K562 (cell line): ENCODE results near the gene TOR3A. TPM values are rescaled to one million over a fixed set of nuclear protein-coding genes. Genes with fewer than 3 reads are reported as not detected.

ENCODE experiments used
- ATAC-seq: fragments of 200-7000 bp; cut with Tn5 transposase; 3 replicates; pipeline ENCODE4 v1.9.1; 2020; ENCODE audit warnings: moderate library complexity
- BruUV-seq: library from RNA; stranded (reverse); fragments of 400-500 nt; replicated peaks from 2 replicates; lab custom pipeline; 2021; lab: Mats Ljungman, UMichigan
- CTCF ChIA-PET: fragments of 300-600 bp; formaldehyde crosslinking; extraction: SDS; loops from one replicate; lab custom pipeline; 2021; ENCODE audit warnings: low intra/inter-chr PET ratio; lab: Yijun Ruan, JAX
- POLR2A ChIA-PET: fragments of 300-600, 350-650 bp; sonication (Branson Sonifier 250); formaldehyde crosslinking; extraction: SDS; loops from one replicate; lab custom pipeline; 2021; ENCODE audit warnings: antibody characterized with exemption, inconsistent platforms; lab: Yijun Ruan, JAX
- DNase-seq, 4 experiments: peaks; one replicate each; pipeline versions ENCODE4 v3.0.0 to v3.0.0-alpha.2; 2011 to 2018; ENCODE audit warnings: low spot score in 3 of 4, mixed read lengths in 3 of 4; ENCODE audit errors: extremely low read depth in 1 of 4
- FAIRE-seq: peaks from 2 replicates; lab custom pipeline; 2011; peaks lifted over from hg19 to GRCh38; lab: Jason Lieb, UNC
- H2AFZ ChIP-seq: 2 replicates; pipeline ENCODE4 v1.6.0; 2011; ENCODE audit warnings: low read depth, low read length, control low read depth, inconsistent platforms
- H3K27ac ChIP-seq: fragments of 200-600 bp; 3 replicates; pipeline ENCODE4 v1.8.0; 2011; ENCODE audit warnings: low read depth, mild to moderate bottlenecking, control low read depth, inconsistent platforms, low read length, moderate library complexity, mixed read lengths; ENCODE audit errors: extremely low read depth
- H3K27me3 ChIP-seq, 2 experiments: fragments of 300-600 bp in 1 of 2; 2 replicates in 1 of 2; 3 replicates in 1 of 2; pipeline versions ENCODE4 v1.6.0 to v1.8.0; 2011; ENCODE audit warnings: inconsistent platforms in 2 of 2, low read length in 2 of 2, mild to moderate bottlenecking in 1 of 2, mixed read lengths in 1 of 2, moderate library complexity in 1 of 2; ENCODE audit not compliant: control insufficient read depth in 2 of 2, insufficient read depth in 2 of 2
- H3K36me3 ChIP-seq: fragments of 300-600 bp; 3 replicates; pipeline ENCODE4 v1.8.0; 2011; ENCODE audit warnings: mild to moderate bottlenecking, low read length, inconsistent platforms; ENCODE audit not compliant: control insufficient read depth, insufficient read depth
- H3K4me1 ChIP-seq, 2 experiments: fragments of 200-600 bp in 1 of 2; replicated peaks in 1 of 2; 2 replicates in 1 of 2; 3 replicates in 1 of 2; pipeline versions ENCODE4 v1.5.1 to v1.8.0; 2011; ENCODE audit warnings: inconsistent platforms in 2 of 2, low read length in 2 of 2, mild to moderate bottlenecking in 1 of 2, mixed read lengths in 1 of 2, moderate library complexity in 1 of 2; ENCODE audit not compliant: control insufficient read depth in 2 of 2, insufficient read depth in 2 of 2
- H3K4me2 ChIP-seq: 2 replicates; pipeline ENCODE4 v1.6.1; 2011; ENCODE audit warnings: low read length, control low read depth, inconsistent platforms, mixed read lengths; ENCODE audit not compliant: insufficient read depth
- H3K4me3 ChIP-seq: fragments of 200-600 bp; sonication (generic), shearing (Covaris generic); 2 replicates; pipeline ENCODE4 v1.5.1; 2016; ENCODE audit warnings: control low read depth, inconsistent platforms
- H3K79me2 ChIP-seq: fragments of 200-600 bp; 3 replicates; pipeline ENCODE4 v1.8.0; 2011; ENCODE audit warnings: low read length, inconsistent platforms; ENCODE audit not compliant: control insufficient read depth, insufficient read depth
- H3K9ac ChIP-seq, 2 experiments: 2 replicates each; pipeline versions ENCODE4 v1.6.0 to v1.6.1; 2011; ENCODE audit warnings: low read depth in 2 of 2, low read length in 2 of 2, control low read depth in 1 of 2, inconsistent platforms in 1 of 2, mild to moderate bottlenecking in 1 of 2, mixed read lengths in 1 of 2; ENCODE audit not compliant: insufficient read depth in 1 of 2
- H3K9me1 ChIP-seq: one replicate; pipeline ENCODE4 v1.6.0; 2011; ENCODE audit warnings: inconsistent platforms, mild to moderate bottlenecking, low read length, moderate library complexity; ENCODE audit not compliant: control insufficient read depth, insufficient read depth
- H3K9me3 ChIP-seq: replicated peaks from 2 replicates; pipeline ENCODE4 v1.5.1; 2011; ENCODE audit warnings: low read depth, low read length, inconsistent platforms; ENCODE audit not compliant: control insufficient read depth, insufficient read depth
- H4K20me1 ChIP-seq: replicated peaks from 2 replicates; pipeline ENCODE4 v1.6.1; 2011; ENCODE audit warnings: low read length, inconsistent platforms, mixed read lengths; ENCODE audit not compliant: control insufficient read depth, insufficient read depth
- CEBPB ChIP-seq: fragments of 450-650 bp; IDR thresholded peaks from 2 replicates; pipeline ENCODE4 v1.6.1; 2016; ENCODE audit warnings: missing genetic modification characterization, missing compliant biosample characterization
- CEBPG ChIP-seq, 3 experiments: fragments of 200-800 bp in 1 of 3; sonication (Bioruptor generic) in 1 of 3; sonication (generic) in 1 of 3; formaldehyde crosslinking in 1 of 3; IDR thresholded peaks in 2 of 3; conservative IDR thresholded peaks in 1 of 3; 2 replicates each; pipeline versions ENCODE4 v1.6.1 to v1.8.0; 2016 to 2022; ENCODE audit warnings: missing compliant biosample characterization in 2 of 3, missing genetic modification characterization in 2 of 3, mild to moderate bottlenecking in 1 of 3, missing genetic modification reagents in 1 of 3
- FOXP4 ChIP-seq: sonication (generic); formaldehyde crosslinking; IDR thresholded peaks from 2 replicates; pipeline ENCODE4 v1.8.0; 2022; ENCODE audit warnings: mild to moderate bottlenecking, missing genetic modification reagents, borderline replicate concordance
- JUND ChIP-seq, 2 experiments: IDR thresholded peaks; 2 replicates in 1 of 2; 3 replicates in 1 of 2; pipeline ENCODE4 v1.6.1; 2011; ENCODE audit warnings: borderline replicate concordance in 2 of 2, low read depth in 2 of 2, low read length in 2 of 2, improper control_type of control experiment in 1 of 2, missing biosample characterization in 1 of 2, missing genetic modification characterization in 1 of 2, missing genetic modification reagents in 1 of 2
- MAFG ChIP-seq: fragments of 450-650 bp; conservative IDR thresholded peaks from 2 replicates; pipeline ENCODE4 v1.6.1; 2016; ENCODE audit warnings: missing genetic modification characterization, missing compliant biosample characterization
- MED1 ChIP-seq: sonication (generic); formaldehyde crosslinking; IDR thresholded peaks from 2 replicates; pipeline ENCODE4 v1.8.1; 2023; ENCODE audit warnings: missing genetic modification reagents, borderline replicate concordance
- NCOR1 ChIP-seq: fragments of 450-650 bp; IDR thresholded peaks from 2 replicates; pipeline ENCODE4 v1.6.1; 2016; ENCODE audit warnings: mild to moderate bottlenecking, moderate library complexity
- NR2C2 ChIP-seq, 2 experiments: fragments of 200-800 bp in 1 of 2; sonication (Bioruptor generic) in 1 of 2; sonication (generic) in 1 of 2; formaldehyde crosslinking in 1 of 2; IDR thresholded peaks; 2 replicates each; pipeline versions ENCODE4 v1.6.1 to v1.8.0; 2016 to 2022; ENCODE audit warnings: mild to moderate bottlenecking in 1 of 2, missing compliant biosample characterization in 1 of 2, missing genetic modification characterization in 1 of 2, missing genetic modification reagents in 1 of 2
- PHF20 ChIP-seq: fragments of 450-650 bp; IDR thresholded peaks from 2 replicates; pipeline ENCODE4 v1.6.1; 2018; ENCODE audit not compliant: partially characterized antibody
- RAD21 ChIP-seq, 2 experiments: fragments of 250-450 bp in 1 of 2; fragments of 450-650 bp in 1 of 2; sonication (Bioruptor Pico) in 1 of 2; formaldehyde crosslinking in 1 of 2; IDR thresholded peaks in 1 of 2; conservative IDR thresholded peaks in 1 of 2; 2 replicates each; pipeline versions ENCODE4 v1.4.0 to v1.8.0; 2020 to 2022; ENCODE audit warnings: mild to moderate bottlenecking in 2 of 2, moderate library complexity in 1 of 2
- TCF3 ChIP-seq: sonication (generic); formaldehyde crosslinking; IDR thresholded peaks from 2 replicates; pipeline ENCODE4 v1.4.0; 2020; ENCODE audit warnings: mild to moderate bottlenecking, missing genetic modification reagents
- TGIF2 ChIP-seq: sonication (generic); formaldehyde crosslinking; IDR thresholded peaks from 2 replicates; pipeline ENCODE4 v1.8.1; 2022; ENCODE audit warnings: mild to moderate bottlenecking, missing genetic modification reagents, moderate library complexity
- ZBTB2 ChIP-seq: fragments of 450-650 bp; IDR thresholded peaks from 2 replicates; pipeline ENCODE4 v1.6.1; 2016; ENCODE audit warnings: antibody characterized with exemption
- WGBS: fragments of 100-300 bp; shearing (Covaris generic); methylation state at CpG from one replicate; pipeline ENCODE4 v1.1.6; 2016; ENCODE audit warnings: low coverage, mixed read lengths; ENCODE audit not compliant: insufficient coverage; ENCODE audit errors: missing lambda C conversion rate; 5-methylcytosine and 5-hydroxymethylcytosine counted together
- in situ Hi-C: fragments of 300-500 bp; cut with MboI; formaldehyde crosslinking; loops from 4 replicates; pipeline ENCODE4 v1.15.0; 2018; ENCODE audit warnings: inconsistent platforms, mixed read lengths
- intact Hi-C: fragments of 100-400 bp; cut with micrococcal nuclease; formaldehyde crosslinking; loops from 2 replicates; pipeline ENCODE4 v1.14.2; 2022
- polyA plus RNA-seq, 8 experiments: library from polyadenylated mRNA; depleted of rRNA in 4 of 8; stranded (reverse) in 5 of 8; unstranded in 3 of 8; fragments of >200 nt; fragmentation: Nextera tagmentation in 2 of 8; fragmentation: Illumina TruSeq in 1 of 8; extraction: Ambion mirVana in 2 of 8; extraction: Trizol in 1 of 8; gene quantifications; 2 replicates each; pipeline versions ENCODE4 v1.2.1 to v1.2.3, GENCODE V29; 2011 to 2014; ENCODE audit warnings: inconsistent platforms in 1 of 8, missing spikeins in 1 of 8
- total RNA-seq, 7 experiments: library from RNA; depleted of rRNA in 6 of 7; stranded (reverse); fragments of >200 nt in 6 of 7; fragmentation: Illumina TruSeq in 2 of 7; extraction: Trizol in 2 of 7; gene quantifications; 2 replicates each; pipeline versions ENCODE4 v1.2.1 to v1.2.3, GENCODE V29; 2011 to 2021; ENCODE audit warnings: low replicate concordance in 1 of 7

TOR3A gene
- total and polyA plus RNA-seq, 9 of the 15 experiments (the other 6 are each of a cell fraction or from before 2014, with no cell fraction given): 7.9 to 94.5 (median 39.7) TPM

GRCh38 chr1:179061360-179062282, 20.2 kb upstream of the TOR3A start:
- FAIRE-seq (no peak), DNase-seq (peak in 1 of 4 experiments; percentile 45), ATAC-seq (peak; percentile 43)
- Histone ChIP-seq H3K4me2 (no peak overlapping the region), H4K20me1 (no peaks in the 10 kb centered on the region), H3K9me3 (no peaks in the 10 kb centered on the region), H3K27ac (peak overlapping the region; percentile 57; the same call in 2 of the 3 replicates), H3K9me1 (no peaks in the 10 kb centered on the region), H2AFZ (no peak overlapping the region), H3K4me3 (no peak overlapping the region), H3K36me3 (peaks cover 76% of the 10 kb centered on the region), H3K27me3 (no peaks in the 10 kb centered on the region), H3K79me2 (peaks cover 20% of the 10 kb centered on the region; the same call in 2 of the 3 replicates), H3K9ac (no peak overlapping the region), H3K4me1 (peaks cover 13 to 38% of the 10 kb centered on the region in 2 experiments)
- BruUV-seq: no TSS peak
- POLR2A ChIA-PET: interaction anchor here (1.0 to 1.4 kb wide), 2 partner anchors 32 to 45 kb away, joined by 3 to 4 read pairs; no protein-coding TSS in a partner anchor
- CTCF ChIA-PET: interaction anchor here (0.6 kb wide), 1 partner anchor 989 kb away, joined by 3 read pairs; no protein-coding TSS in a partner anchor
- intact Hi-C loops: loop anchor here (2.0 kb wide), 2 partner anchors 35 to 45 kb away; no protein-coding TSS in a partner anchor
- in situ Hi-C loops: no loop called here
- 70% methylated on average over 8 of the region's 8 CpGs for WGBS
- no peak for TF ChIP-seq MED1 (CRISPR knock-in tag)
- TF ChIP-seq TGIF2: no peak
- TF ChIP-seq CEBPB (tag): peak; percentile 78
- TF ChIP-seq TCF3 (CRISPR knock-in tag): 0 out of 2 replicates have a peak, but pooled peaks have one; percentile 2
- TF ChIP-seq PHF20: peak; percentile 29
- TF ChIP-seq MAFG (tag): no peak
- TF ChIP-seq NR2C2 (CRISPR knock-in tag; IDR thresholded peaks at IDR 0.05): no peak
- peak; percentile 39 for TF ChIP-seq NR2C2 (tag; IDR thresholded peaks at IDR 0.05)
- 0 out of 2 replicates have a peak, but pooled peaks have one; percentile 26 for TF ChIP-seq FOXP4 (CRISPR knock-in tag)
- no peak for TF ChIP-seq NCOR1
- no peak for TF ChIP-seq ZBTB2
- no peak for TF ChIP-seq CEBPG (CRISPR knock-in tag; IDR thresholded peaks at IDR 0.05)
- TF ChIP-seq CEBPG (tag; conservative IDR thresholded peaks at IDR 0.05 in 1 of 2, IDR thresholded peaks at IDR 0.05 in 1 of 2): peak in 1 of 2 experiments; percentile 45; a peak in 1 of 4 replicates
- peak; percentile 58; the same call in 1 of the 2 replicates for TF ChIP-seq JUND (IDR thresholded peaks at IDR 0.05; ENCODE audit: borderline replicate concordance, low read depth, low read length)
- TF ChIP-seq JUND (tag; IDR thresholded peaks at IDR 0.05; ENCODE audit: borderline replicate concordance, low read depth, low read length): no peak
- 0 out of 4 replicates have a peak, but pooled peaks of 1 of the 2 experiments have one; percentile 1 for TF ChIP-seq RAD21 (CRISPR knock-in tag; conservative IDR thresholded peaks at IDR 0.05 in 1 of 2, IDR thresholded peaks at IDR 0.05 in 1 of 2)
